ENCODE results near the gene NRARP.

Gene NRARP

GRCh38 chr9:137310189-137311052 lies 8.3 kb upstream of the NRARP start:
- DNase-seq: no peak

- no peak for DNase-seq
These were observed 7.5 kb upstream of the NRARP start for GRCh38 chr9:137309368-137310188.

- DNase-seq: no peak
These were observed 6.1 kb upstream of the NRARP start for GRCh38 chr9:137308057-137308619.

GRCh38 chr9:137307255-137308056 lies 5.4 kb upstream of the NRARP start:
- DNase-seq: no peak

GRCh38 chr9:137306850-137307254 lies 4.8 kb upstream of the NRARP start:
- no peak for DNase-seq

- DNase-seq: no peak
These were observed 4.2 kb upstream of the NRARP start for GRCh38 chr9:137306066-137306849.

- no peak for DNase-seq
These were observed 3.7 kb upstream of the NRARP start for GRCh38 chr9:137305798-137306065.

GRCh38 chr9:137305060-137305797 lies 3.2 kb upstream of the NRARP start:
- no peak for DNase-seq

- no peak for DNase-seq
These were observed 2.5 kb upstream of the NRARP start for GRCh38 chr9:137304383-137305059.

GRCh38 chr9:137303893-137304382 lies 1.9 kb upstream of the NRARP start:
- DNase-seq: no peak

GRCh38 chr9:137303151-137303892 lies 1.3 kb upstream of the NRARP start:
- no peak for DNase-seq

GRCh38 chr9:137302449-137303150 lies 529 bp upstream of the NRARP start:
- DNase-seq: peak in 1 of 2 experiments; percentile 65

- DNase-seq: peak in 1 of 2 experiments; percentile 64
These were observed 757 bp downstream of the NRARP start for GRCh38 chr9:137301081-137301947.

GRCh38 chr9:137300567-137301080 lies 1.4 kb downstream of the NRARP start:
- peak in 1 of 2 experiments; percentile 47 for DNase-seq

GRCh38 chr9:137299938-137300337 lies 2.1 kb downstream of the NRARP start:
- no peak for DNase-seq

- DNase-seq: no peak
These were observed 2.9 kb downstream of the NRARP start for GRCh38 chr9:137299203-137299565.

- DNase-seq: no peak
These were observed 3.5 kb downstream of the NRARP start for GRCh38 chr9:137298401-137299202.
